ENCODE measurements around the gene CACNB1.

The CACNB1 gene

GRCh38 chr17:39123627-39124026 lies 73.8 kb downstream of the CACNB1 start:
- DNase-seq (ENCODE audit: low read depth in 3 of 3) = no peak
